Stomach (tissue), 9 donors: ENCODE measurements around the gene CDH23. TPM values are rescaled to one million over a fixed set of nuclear protein-coding genes. Genes with fewer than 3 reads are reported as not detected.

Source experiments
- DNase-seq, 2 donors: peaks; one replicate each; pipeline versions ENCODE4 v3.0.0 to v3.0.0-alpha.2; 2013 to 2019
- H3K27ac ChIP-seq, 5 donors: fragments of 200-600 bp in 4 of 5; sonication (generic) in 4 of 5; one replicate each; pipeline ENCODE4 v1.5.1; 2013 to 2019; ENCODE audit warnings: mild to moderate bottlenecking in 1 of 5, moderate library complexity in 1 of 5
- H3K27me3 ChIP-seq, 3 donors: fragments of 200-600 bp; sonication (generic); one replicate each; pipeline ENCODE4 v1.5.1; 2017 to 2019; ENCODE audit warnings: mixed run types in 1 of 3
- H3K36me3 ChIP-seq, 4 donors: fragments of 200-600 bp; sonication (generic); 1 replicate in 3 of 4; 2 replicates in 1 of 4; pipeline ENCODE4 v1.5.1; 2016 to 2019
- H3K4me1 ChIP-seq, 4 donors: fragments of 200-600 bp; sonication (generic); one replicate each; pipeline ENCODE4 v1.5.1; 2016 to 2019
- H3K4me3 ChIP-seq, 4 donors: fragments of 200-600 bp; sonication (generic) in 3 of 4; one replicate each; pipeline ENCODE4 v1.5.1; 2016 to 2019; ENCODE audit warnings: mild to moderate bottlenecking in 1 of 4
- H3K9me3 ChIP-seq, 4 donors: fragments of 200-600 bp; sonication (generic); one replicate each; pipeline ENCODE4 v1.5.1; 2016 to 2019
- CTCF ChIP-seq, 7 experiments: fragments of 450-650 bp in 4 of 7; fragments of 200-600 bp in 3 of 7; sonication (generic) in 3 of 7; IDR thresholded peaks; one replicate each; pipeline ENCODE4 v1.5.1; 2016 to 2019; ENCODE audit warnings: antibody characterized with exemption in 7 of 7, control low read depth in 2 of 7, mild to moderate bottlenecking in 1 of 7
- EP300 ChIP-seq: sonication (generic); formaldehyde crosslinking; IDR thresholded peaks from one replicate; pipeline ENCODE4 v1.6.1; 2017; ENCODE audit warnings: antibody characterized with exemption
- POLR2A ChIP-seq, 4 donors: fragments of 450-650 bp; IDR thresholded peaks; one replicate each; pipeline ENCODE4 v1.6.1; 2016; ENCODE audit warnings: antibody characterized with exemption in 4 of 4, control low read depth in 2 of 4, mild to moderate bottlenecking in 1 of 4, moderate library complexity in 1 of 4
- POLR2AphosphoS5 ChIP-seq, 3 donors: sonication (generic); formaldehyde crosslinking; IDR thresholded peaks; one replicate each; pipeline ENCODE4 v1.6.1; 2016; ENCODE audit warnings: antibody characterized with exemption in 3 of 3
- WGBS, 5 donors: extraction: QIAGEN DNeasy Blood & Tissue Kit in 3 of 5; methylation state at CpG; one replicate each; pipeline versions ENCODE4 v1.1.5 to v1.1.7; 2013 to 2018; 5-methylcytosine and 5-hydroxymethylcytosine counted together
- intact Hi-C: fragments of 100-400 bp; cut with DNase I; formaldehyde crosslinking; loops from one replicate; pipeline ENCODE4 v1.15.1; 2023; ENCODE audit warnings: low total_unique reads
- polyA plus RNA-seq, 3 donors: library from polyadenylated mRNA; stranded (reverse); fragments of 200-250 nt; gene quantifications; one replicate each; pipeline ENCODE4 v1.2.3, GENCODE V29; 2013
- total RNA-seq, 5 donors: library from RNA; depleted of rRNA; stranded (reverse); fragments of >200 nt; gene quantifications; one replicate each; pipeline versions ENCODE4 v1.1.0 to v1.2.3, GENCODE V29; 2014 to 2016
- donor health status: healthy with polysubstance abuse.
- donor health status: Bipolar disorder and iron deficiency.
- donor health status: healthy.

CDH23 gene
- total and polyA plus RNA-seq, 8 donors = 0.31 to 8.2 (median 2.2) TPM

- WGBS, 5 donors = 70 to 86% (median 78%) methylated on average over 3 to 4 of the region's 4 CpGs
These were observed 255.2 kb downstream of the CDH23 start for GRCh38 chr10:71651928-71652327.

GRCh38 chr10:71653044-71653443, 256.3 kb downstream of the CDH23 start:
- Histone ChIP-seq H3K27ac (no peak overlapping the region), H3K36me3 (no peaks in the 10 kb centered on the region), H3K4me3 (no peak overlapping the region), H3K27me3 (no peaks in the 10 kb centered on the region), H3K9me3 (no peaks in the 10 kb centered on the region), H3K4me1 (no peaks in the 10 kb centered on the region)
- 50 to 75% (median 70%) methylated on average over 1 of the region's 1 CpG for WGBS, 5 donors
- no peak for DNase-seq
- TF ChIP-seq CTCF (IDR thresholded peaks at IDR 0.05) = no peak
- no peak for TF ChIP-seq EP300
- TF ChIP-seq POLR2A (IDR thresholded peaks at IDR 0.05) = no peak
- TF ChIP-seq POLR2AphosphoS5 (IDR thresholded peaks at IDR 0.05) = no peak
- intact Hi-C loops = no loop called here

More at GRCh38 chr10:71651928-71652327, 255.2 kb downstream of the CDH23 start:
- Histone ChIP-seq H3K27ac (no peak overlapping the region), H3K36me3 (no peaks in the 10 kb centered on the region), H3K4me3 (no peak overlapping the region), H3K4me1 (no peaks in the 10 kb centered on the region), H3K9me3 (no peaks in the 10 kb centered on the region), H3K27me3 (peaks cover 0 to under 1% (median 0%) of the 10 kb centered on the region in 3 donors)
- intact Hi-C loops = no loop called here
- DNase-seq = no peak
- TF ChIP-seq EP300 (no peak), CTCF (IDR thresholded peaks at IDR 0.05) (no peak), POLR2A (IDR thresholded peaks at IDR 0.05) (no peak), POLR2AphosphoS5 (IDR thresholded peaks at IDR 0.05) (no peak)

- no peak for DNase-seq
- Histone ChIP-seq H3K27me3 (peaks cover 0 to 5% (median 0%) of the 10 kb centered on the region in 3 donors), H3K36me3 (no peaks in the 10 kb centered on the region), H3K4me1 (no peaks in the 10 kb centered on the region), H3K9me3 (no peaks in the 10 kb centered on the region), H3K4me3 (no peak overlapping the region), H3K27ac (no peak overlapping the region)
- 63 to 80% (median 68%) methylated on average over 4 to 7 of the region's 7 CpGs for WGBS, 5 donors
- intact Hi-C loops = no loop called here
- TF ChIP-seq CTCF (IDR thresholded peaks at IDR 0.05) (no peak), POLR2A (IDR thresholded peaks at IDR 0.05) (no peak), POLR2AphosphoS5 (IDR thresholded peaks at IDR 0.05) (no peak), EP300 (no peak)
These were observed 259.5 kb downstream of the CDH23 start for GRCh38 chr10:71656220-71656619.

GRCh38 chr10:71657604-71658466, 261.1 kb downstream of the CDH23 start:
- WGBS, 5 donors = 83 to 87% (median 86%) methylated on average over 16 of the region's 16 CpGs
- no peak for TF ChIP-seq POLR2AphosphoS5 (IDR thresholded peaks at IDR 0.05)
- TF ChIP-seq CTCF (IDR thresholded peaks at IDR 0.05) = no peak
- no peak for TF ChIP-seq EP300
- TF ChIP-seq POLR2A (IDR thresholded peaks at IDR 0.05) = no peak
- Histone ChIP-seq H3K36me3 (no peaks in the 10 kb centered on the region), H3K27me3 (peaks cover 0 to 14% (median 0%) of the 10 kb centered on the region in 3 donors), H3K27ac (no peak overlapping the region), H3K4me3 (no peak overlapping the region), H3K9me3 (no peaks in the 10 kb centered on the region), H3K4me1 (no peaks in the 10 kb centered on the region)
- no peak for DNase-seq
- intact Hi-C loops = no loop called here
